ENCODE measurements around the gene EEF1G.
"Not testable (repeated sequence)": the region's sequence is repeated elsewhere in the genome, so short reads cannot be mapped to it uniquely, and the experiment has no call there.

EEF1G gene, protein sequence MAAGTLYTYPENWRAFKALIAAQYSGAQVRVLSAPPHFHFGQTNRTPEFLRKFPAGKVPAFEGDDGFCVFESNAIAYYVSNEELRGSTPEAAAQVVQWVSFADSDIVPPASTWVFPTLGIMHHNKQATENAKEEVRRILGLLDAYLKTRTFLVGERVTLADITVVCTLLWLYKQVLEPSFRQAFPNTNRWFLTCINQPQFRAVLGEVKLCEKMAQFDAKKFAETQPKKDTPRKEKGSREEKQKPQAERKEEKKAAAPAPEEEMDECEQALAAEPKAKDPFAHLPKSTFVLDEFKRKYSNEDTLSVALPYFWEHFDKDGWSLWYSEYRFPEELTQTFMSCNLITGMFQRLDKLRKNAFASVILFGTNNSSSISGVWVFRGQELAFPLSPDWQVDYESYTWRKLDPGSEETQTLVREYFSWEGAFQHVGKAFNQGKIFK

GRCh38 chr11:62573592-62574362, at the start of gene EEF1G:
Gene EEF1G (minus strand): TSS chr11:62573891. CDS start chr11:62573842, 49 bp downstream.
- no peak for TF ChIP-seq CTCF (IDR thresholded peaks at IDR 0.05; ENCODE audit: low read depth, low read length, missing control alignments)
- H3K4me3 ChIP-seq (ENCODE audit: low read depth, low read length), result peak within 1 kb of the TSS; percentile 87
- in situ Hi-C loops (cut with HindIII; ENCODE audit: low sequenced_read_pairs), result loop anchor here (5.0 kb wide), 1 partner anchor 64 kb away; no protein-coding TSS in a partner anchor
- DNase-seq (ENCODE audit: low read depth), result peak; percentile 100

DNA sequence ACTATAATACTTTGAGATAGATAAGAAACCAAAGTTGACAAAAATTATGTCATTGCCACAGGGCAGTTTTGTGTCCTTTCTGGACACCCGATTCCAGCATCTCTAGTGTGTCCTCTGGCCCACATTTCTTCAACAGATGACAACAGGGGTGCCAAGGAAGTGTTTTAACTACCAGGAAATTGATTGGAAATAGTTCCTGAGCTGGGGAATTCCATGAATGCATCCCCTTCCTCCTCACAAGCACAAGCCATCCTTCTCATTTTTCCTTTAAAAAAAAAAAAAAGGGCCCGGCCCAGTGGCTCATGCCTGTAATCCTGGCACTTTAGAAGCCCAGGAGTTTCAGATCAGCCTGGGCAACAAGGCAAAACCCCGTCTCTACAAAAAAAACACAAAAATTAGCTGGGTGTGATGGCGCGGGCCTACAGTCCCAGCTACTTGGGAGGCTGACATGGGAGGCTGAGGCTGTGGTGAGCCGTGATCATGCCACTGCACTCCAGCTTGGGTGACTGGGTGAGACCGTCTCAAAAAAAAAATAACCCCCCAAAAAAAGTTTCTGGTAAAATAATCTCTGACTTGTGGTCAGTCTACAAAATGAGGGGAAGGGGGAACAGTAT, 48.9 kb upstream of the EEF1G start:
- in situ Hi-C loops (cut with HindIII; ENCODE audit: low sequenced_read_pairs), result no loop called here
- H3K4me3 ChIP-seq (ENCODE audit: low read depth, low read length), result peak overlapping the region; percentile 55
- no peak for TF ChIP-seq CTCF (IDR thresholded peaks at IDR 0.05; ENCODE audit: low read depth, low read length, missing control alignments)
- no peak for DNase-seq (ENCODE audit: low read depth)

DNA sequence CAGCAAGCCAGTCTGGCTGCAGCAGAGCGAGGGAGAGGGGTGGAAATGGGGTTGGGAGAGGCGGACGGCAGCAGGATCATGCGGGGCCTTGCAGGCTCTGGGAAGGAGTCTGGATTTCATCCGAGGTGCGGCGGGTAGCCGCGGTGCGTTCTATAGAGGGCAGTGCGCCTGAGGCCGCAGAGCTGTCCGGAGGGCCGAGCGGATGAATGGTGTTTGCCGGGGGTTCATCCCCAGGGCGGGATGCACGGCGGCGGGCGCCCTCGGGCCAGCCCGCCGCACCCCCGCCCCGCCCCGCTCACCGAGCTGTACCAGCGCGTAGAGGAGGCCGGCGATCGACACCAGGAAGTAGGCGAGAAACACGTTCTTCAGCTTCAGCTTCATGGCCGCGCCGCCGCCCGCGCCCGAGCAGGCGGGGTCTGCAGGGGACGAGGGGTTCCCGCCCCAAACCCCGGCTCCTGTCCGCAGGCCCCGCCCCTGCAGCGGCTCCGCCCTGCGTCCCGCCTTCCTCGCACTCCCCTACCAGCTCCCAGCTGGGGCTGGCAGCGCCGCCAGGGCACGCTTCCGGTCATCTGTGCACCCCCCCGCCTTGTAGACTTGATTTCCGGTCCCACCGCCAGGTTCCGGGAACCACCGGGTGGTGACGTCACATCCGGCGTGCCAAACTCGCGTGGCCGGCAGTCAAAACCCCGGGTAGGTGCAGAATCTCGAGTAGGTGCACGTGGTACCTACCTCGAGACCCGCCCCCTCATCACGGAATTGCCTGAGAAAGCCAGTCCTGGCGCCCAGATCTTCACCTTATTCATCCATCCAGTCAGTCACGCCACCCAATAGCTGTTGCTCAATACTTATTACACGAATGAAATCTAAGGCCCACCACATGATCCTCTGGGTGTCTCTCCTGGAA, 48.1 kb upstream of the EEF1G start, which contains the start of gene B3GAT3:
TSS of gene B3GAT3 (minus strand) at position 420 of the 904 bp plus-strand sequence. CDS start at position 381, 39 bp downstream.
- H3K4me3 ChIP-seq (ENCODE audit: low read depth, low read length), result peak within 1 kb of the TSS; percentile 55
- peak; percentile 95 for DNase-seq (ENCODE audit: low read depth)
- in situ Hi-C loops (cut with HindIII; ENCODE audit: low sequenced_read_pairs), result no loop called here
- TF ChIP-seq CTCF (IDR thresholded peaks at IDR 0.05; ENCODE audit: low read depth, low read length, missing control alignments), result no peak

- no peak for DNase-seq (ENCODE audit: low read depth)
- in situ Hi-C loops (cut with HindIII; ENCODE audit: low sequenced_read_pairs), result no loop called here
- H3K4me3 ChIP-seq (ENCODE audit: low read depth, low read length), result peak overlapping the region; percentile 55
- TF ChIP-seq CTCF (IDR thresholded peaks at IDR 0.05; ENCODE audit: low read depth, low read length, missing control alignments), result no peak
Observed at GRCh38 chr11:62621027-62621566, 47.4 kb upstream of the EEF1G start.

GRCh38 chr11:62616957-62617356, 43.3 kb upstream of the EEF1G start:
- H3K4me3 ChIP-seq (ENCODE audit: low read depth, low read length); DNase-seq (ENCODE audit: low read depth); in situ Hi-C loops (cut with HindIII; ENCODE audit: low sequenced_read_pairs): not testable (repeated sequence)

DNA sequence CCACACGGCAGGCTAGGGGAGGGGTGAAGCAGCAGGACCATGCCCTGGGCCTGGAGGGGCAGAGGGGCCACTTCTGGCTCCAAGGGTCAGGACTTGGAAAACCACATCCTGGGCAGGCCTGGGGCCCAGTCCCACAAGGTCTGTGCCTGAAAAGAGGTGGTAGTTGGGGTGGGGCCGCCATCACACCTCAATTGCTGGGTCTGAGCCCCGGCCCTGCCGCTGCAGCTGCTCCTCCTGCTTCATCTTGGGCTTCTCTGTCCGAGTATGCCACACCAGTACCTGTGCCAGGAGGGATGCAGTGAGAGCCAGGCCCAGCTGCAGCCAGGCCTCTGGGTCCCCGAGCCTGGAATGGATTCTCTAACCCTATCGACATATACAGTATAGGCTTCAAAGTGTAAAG, 41.8 kb upstream of the EEF1G start:
- H3K4me3 ChIP-seq (ENCODE audit: low read depth, low read length), result no peak overlapping the region
- in situ Hi-C loops (cut with HindIII; ENCODE audit: low sequenced_read_pairs), result no loop called here
- no peak for DNase-seq (ENCODE audit: low read depth)
- no peak for TF ChIP-seq CTCF (IDR thresholded peaks at IDR 0.05; ENCODE audit: low read depth, low read length, missing control alignments)
